M059J (cell line): ENCODE data around the gene TIMM22. TPM values are rescaled to one million over a fixed set of nuclear protein-coding genes. Genes with fewer than 3 reads are reported as not detected.
"Not testable (repeated sequence)": the region's sequence is repeated elsewhere in the genome, so short reads cannot be mapped to it uniquely, and the experiment has no call there.

Experiments
- DNase-seq: peaks from one replicate; pipeline ENCODE4 v3.0.0-alpha.2; 2012; ENCODE audit warnings: low read depth
- total RNA-seq: library from RNA; depleted of rRNA; stranded (reverse); fragments of >200 nt; shearing (Covaris generic); gene quantifications from 2 replicates; pipeline ENCODE4 v1.2.3, GENCODE V29; 2014

Gene TIMM22
- total RNA-seq, 1 experiment from 2014 or later, result 19.2 TPM

- DNase-seq, result no peak
Observed at GRCh38 chr17:1038459-1039122, 41.7 kb downstream of the TIMM22 start.

- no peak for DNase-seq
Observed at GRCh38 chr17:1039123-1039507, 42.2 kb downstream of the TIMM22 start.

- DNase-seq, result no peak
Observed at GRCh38 chr17:1039511-1040215, 42.7 kb downstream of the TIMM22 start.

GRCh38 chr17:1040216-1040600 is 43.3 kb downstream of the TIMM22 start:
- DNase-seq, result no peak

GRCh38 chr17:1041746-1042145 is 44.8 kb downstream of the TIMM22 start:
- no peak for DNase-seq

GRCh38 chr17:1042486-1042885 is 45.6 kb downstream of the TIMM22 start:
- no peak for DNase-seq

GRCh38 chr17:1043601-1044251 is 46.8 kb downstream of the TIMM22 start:
- no peak for DNase-seq

GRCh38 chr17:1044387-1045009 is 47.6 kb downstream of the TIMM22 start:
- DNase-seq, result not testable (repeated sequence)

- DNase-seq, result no peak
Observed at GRCh38 chr17:1045456-1045855, 48.5 kb downstream of the TIMM22 start.

GRCh38 chr17:1047177-1047878 is 50.4 kb downstream of the TIMM22 start:
- DNase-seq, result no peak

GRCh38 chr17:1047879-1048470 is 51.0 kb downstream of the TIMM22 start:
- DNase-seq, result no peak

GRCh38 chr17:1048516-1049115 is 51.7 kb downstream of the TIMM22 start:
- not testable (repeated sequence) for DNase-seq

- no peak for DNase-seq
Observed at GRCh38 chr17:1049446-1050225, 52.7 kb downstream of the TIMM22 start.

- DNase-seq, result no peak
Observed at GRCh38 chr17:1050246-1050995, 53.5 kb downstream of the TIMM22 start.

GRCh38 chr17:1050996-1051925 is 54.3 kb downstream of the TIMM22 start:
- no peak for DNase-seq
